Peyer's patch (tissue), 4 donors: ENCODE results near the gene B3GALT6. TPM values are rescaled to one million over a fixed set of nuclear protein-coding genes. Genes with fewer than 3 reads are reported as not detected.

ENCODE experiments used
- DNase-seq, 3 donors: peaks; one replicate each; pipeline ENCODE4 v3.0.0-alpha.2; 2017 to 2019
- H3K27ac ChIP-seq, 4 donors: fragments of 200-600 bp; sonication (generic); one replicate each; pipeline ENCODE4 v1.5.1; 2016 to 2019
- H3K27me3 ChIP-seq, 2 donors: fragments of 200-600 bp; sonication (generic); one replicate each; pipeline ENCODE4 v1.5.1; 2019
- H3K36me3 ChIP-seq, 3 donors: fragments of 200-600 bp; sonication (generic); one replicate each; pipeline ENCODE4 v1.5.1; 2016 to 2019
- H3K4me1 ChIP-seq, 4 donors: fragments of 200-600 bp; sonication (generic); one replicate each; pipeline ENCODE4 v1.5.1; 2016 to 2019
- H3K4me3 ChIP-seq, 4 donors: fragments of 200-600 bp; sonication (generic); 1 replicate in 3 of 4; 2 replicates in 1 of 4; pipeline ENCODE4 v1.5.1; 2016 to 2019; ENCODE audit warnings: mild to moderate bottlenecking in 1 of 4
- H3K9me3 ChIP-seq, 4 donors: fragments of 200-600 bp; sonication (generic); one replicate each; pipeline ENCODE4 v1.5.1; 2016 to 2019; ENCODE audit warnings: mild to moderate bottlenecking in 1 of 4
- POLR2A ChIP-seq, 2 donors: fragments of 450-650 bp; IDR thresholded peaks; one replicate each; pipeline ENCODE4 v1.5.1; 2017; ENCODE audit warnings: antibody characterized with exemption in 2 of 2, mild to moderate bottlenecking in 2 of 2, moderate library complexity in 2 of 2
- total RNA-seq, 4 donors: library from RNA; depleted of rRNA; stranded (reverse); fragments of >200 nt; gene quantifications; one replicate each; pipeline ENCODE4 v1.1.0, GENCODE V29; 2016
- TF ChIP-seq, protein P1 (sequence below), 6 experiments: fragments of 450-650 bp in 4 of 6; fragments of 200-600 bp in 2 of 6; sonication (generic) in 1 of 6; IDR thresholded peaks; one replicate each; pipeline ENCODE4 v1.5.1; 2017 to 2019; ENCODE audit warnings: antibody characterized with exemption in 6 of 6, mild to moderate bottlenecking in 3 of 6, moderate library complexity in 1 of 6

Gene B3GALT6
- total RNA-seq, 4 donors from 2014 or later, result 9.1 to 13.4 (median 10.6) TPM

DNA sequence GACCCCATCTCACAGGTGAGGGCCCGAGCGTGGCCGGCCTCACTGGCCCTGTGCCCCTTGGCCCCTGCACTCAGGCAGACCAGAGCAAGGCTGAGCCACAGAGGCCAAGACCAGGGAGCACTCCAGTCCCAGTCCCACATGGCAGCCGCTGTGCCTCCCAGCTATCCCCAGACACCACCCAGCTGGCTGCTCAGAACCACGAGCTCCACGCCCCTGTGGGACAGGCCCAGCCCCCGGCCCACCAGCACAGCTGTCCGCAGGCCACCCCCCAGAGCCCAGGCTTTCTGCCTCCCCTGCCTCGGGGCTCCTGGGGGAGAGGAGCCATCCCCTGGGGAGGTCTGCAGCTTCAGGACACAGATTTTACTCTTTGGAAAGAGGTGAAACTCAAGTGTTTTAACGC, 23.6 kb downstream of the B3GALT6 start:
- H3K9me3 ChIP-seq, result no peaks in the 10 kb centered on the region
- H3K4me1 ChIP-seq, result peaks cover 0 to 7% (median 3%) of the 10 kb centered on the region in 4 donors
- H3K27ac ChIP-seq, result no peak overlapping the region
- H3K36me3 ChIP-seq, result peaks cover 0 to 69% (median 0%) of the 10 kb centered on the region in 3 donors
- H3K27me3 ChIP-seq, result no peaks in the 10 kb centered on the region
- DNase-seq, result no peak
- TF ChIP-seq, protein P1, sequence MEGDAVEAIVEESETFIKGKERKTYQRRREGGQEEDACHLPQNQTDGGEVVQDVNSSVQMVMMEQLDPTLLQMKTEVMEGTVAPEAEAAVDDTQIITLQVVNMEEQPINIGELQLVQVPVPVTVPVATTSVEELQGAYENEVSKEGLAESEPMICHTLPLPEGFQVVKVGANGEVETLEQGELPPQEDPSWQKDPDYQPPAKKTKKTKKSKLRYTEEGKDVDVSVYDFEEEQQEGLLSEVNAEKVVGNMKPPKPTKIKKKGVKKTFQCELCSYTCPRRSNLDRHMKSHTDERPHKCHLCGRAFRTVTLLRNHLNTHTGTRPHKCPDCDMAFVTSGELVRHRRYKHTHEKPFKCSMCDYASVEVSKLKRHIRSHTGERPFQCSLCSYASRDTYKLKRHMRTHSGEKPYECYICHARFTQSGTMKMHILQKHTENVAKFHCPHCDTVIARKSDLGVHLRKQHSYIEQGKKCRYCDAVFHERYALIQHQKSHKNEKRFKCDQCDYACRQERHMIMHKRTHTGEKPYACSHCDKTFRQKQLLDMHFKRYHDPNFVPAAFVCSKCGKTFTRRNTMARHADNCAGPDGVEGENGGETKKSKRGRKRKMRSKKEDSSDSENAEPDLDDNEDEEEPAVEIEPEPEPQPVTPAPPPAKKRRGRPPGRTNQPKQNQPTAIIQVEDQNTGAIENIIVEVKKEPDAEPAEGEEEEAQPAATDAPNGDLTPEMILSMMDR (IDR thresholded peaks at IDR 0.05), result no peak
- no peak for TF ChIP-seq POLR2A (IDR thresholded peaks at IDR 0.05)
- H3K4me3 ChIP-seq, result no peak overlapping the region

DNA sequence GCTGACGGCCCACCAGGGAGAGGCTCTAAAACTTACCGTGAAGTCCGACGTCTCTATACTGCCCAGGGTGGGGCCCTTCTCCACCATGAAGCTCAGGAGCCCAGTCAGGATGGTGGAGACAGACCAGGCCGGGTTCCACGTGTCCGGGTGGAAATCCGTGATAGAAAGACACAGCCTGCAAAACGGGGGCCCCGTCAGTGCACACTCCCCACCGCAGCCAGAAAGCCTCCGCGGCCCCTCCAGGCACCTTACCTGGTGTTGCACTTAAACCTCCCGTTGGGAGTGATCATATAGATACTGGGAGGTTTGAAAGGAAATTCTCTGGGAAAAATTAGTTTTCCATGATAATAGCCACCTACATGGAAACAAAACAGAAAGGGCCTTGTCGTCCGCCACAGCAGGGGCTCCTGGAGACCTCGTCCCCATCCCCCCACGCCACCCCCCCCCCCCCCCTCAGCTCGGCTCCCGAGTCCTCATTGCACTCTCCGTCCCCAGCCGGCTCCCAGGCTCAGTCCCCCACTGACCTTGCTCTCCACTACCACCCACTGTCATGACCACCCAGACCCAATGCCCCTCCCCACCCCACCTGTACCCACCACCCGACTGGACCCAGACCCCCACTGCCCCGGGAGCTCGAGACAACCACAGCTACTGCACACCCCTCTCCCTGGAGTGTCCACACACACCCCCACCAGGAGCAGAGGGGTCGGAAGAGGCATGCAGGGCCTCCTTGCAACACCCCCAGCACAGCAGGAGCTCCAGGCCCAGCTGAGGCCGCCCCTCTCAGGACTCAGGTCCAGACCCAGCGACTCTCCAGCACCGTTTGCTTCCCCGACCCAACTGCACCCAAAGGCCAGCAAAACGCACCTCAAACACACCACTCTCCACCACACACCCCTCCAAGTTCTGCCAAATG, 25.2 kb downstream of the B3GALT6 start:
- no peaks in the 10 kb centered on the region for H3K27me3 ChIP-seq
- no peaks in the 10 kb centered on the region for H3K4me1 ChIP-seq
- no peak overlapping the region for H3K4me3 ChIP-seq
- H3K36me3 ChIP-seq, result peaks cover 0 to 78% (median 0%) of the 10 kb centered on the region in 3 donors
- no peaks in the 10 kb centered on the region for H3K9me3 ChIP-seq
- no peak overlapping the region for H3K27ac ChIP-seq
- TF ChIP-seq, protein P1 (IDR thresholded peaks at IDR 0.05), result no peak
- TF ChIP-seq POLR2A (IDR thresholded peaks at IDR 0.05), result no peak
- DNase-seq, result no peak

DNA sequence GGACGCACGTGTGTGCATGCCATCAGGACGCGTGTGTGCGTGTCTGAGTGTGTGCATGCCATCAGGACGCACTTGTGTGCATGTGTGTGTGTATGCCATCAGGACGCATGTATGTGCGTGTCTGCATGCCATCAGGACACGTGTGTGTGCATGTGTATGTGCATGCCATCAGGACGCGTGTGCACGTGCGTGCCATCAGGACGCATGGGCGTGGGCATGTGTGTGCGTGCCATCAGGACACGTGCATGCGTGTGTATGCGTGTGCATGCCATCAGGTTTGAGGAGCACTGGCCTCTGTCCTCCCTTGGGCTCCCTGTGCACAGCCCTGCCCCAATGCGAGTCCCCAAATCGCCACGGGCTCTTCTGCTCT, 27.1 kb downstream of the B3GALT6 start:
- Histone ChIP-seq H3K36me3 (peaks cover 0 to 82% (median 0%) of the 10 kb centered on the region in 3 donors), H3K27ac (no peak overlapping the region), H3K9me3 (no peaks in the 10 kb centered on the region), H3K4me1 (no peaks in the 10 kb centered on the region), H3K27me3 (no peaks in the 10 kb centered on the region), H3K4me3 (no peak overlapping the region)
- DNase-seq, result no peak
- TF ChIP-seq POLR2A (IDR thresholded peaks at IDR 0.05), result no peak
- TF ChIP-seq, protein P1 (IDR thresholded peaks at IDR 0.05), result no peak

DNA sequence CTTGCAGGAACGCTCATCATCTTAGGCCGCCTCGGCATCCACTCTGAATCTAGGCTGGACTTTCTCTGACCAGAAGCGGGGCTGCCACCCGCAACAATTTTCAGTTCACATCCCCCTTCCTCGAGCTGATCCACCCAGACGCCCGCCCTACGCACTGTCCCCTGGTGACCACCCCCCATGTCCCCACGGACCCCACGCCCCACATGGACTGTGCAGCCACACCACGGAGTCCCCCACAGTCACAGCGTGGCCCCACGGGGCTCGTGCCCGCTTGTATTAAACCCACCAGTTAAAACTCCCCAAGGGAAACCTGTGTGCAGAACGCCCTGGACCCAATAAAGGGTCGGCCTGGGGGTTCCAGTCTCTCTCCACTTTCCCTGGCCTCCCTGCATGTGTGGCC, 27.5 kb downstream of the B3GALT6 start:
- Histone ChIP-seq H3K4me3 (no peak overlapping the region), H3K27ac (no peak overlapping the region), H3K27me3 (no peaks in the 10 kb centered on the region), H3K36me3 (peaks cover 0 to 82% (median 0%) of the 10 kb centered on the region in 3 donors), H3K9me3 (no peaks in the 10 kb centered on the region), H3K4me1 (no peaks in the 10 kb centered on the region)
- TF ChIP-seq, protein P1 (IDR thresholded peaks at IDR 0.05), result no peak
- no peak for TF ChIP-seq POLR2A (IDR thresholded peaks at IDR 0.05)
- no peak for DNase-seq

DNA sequence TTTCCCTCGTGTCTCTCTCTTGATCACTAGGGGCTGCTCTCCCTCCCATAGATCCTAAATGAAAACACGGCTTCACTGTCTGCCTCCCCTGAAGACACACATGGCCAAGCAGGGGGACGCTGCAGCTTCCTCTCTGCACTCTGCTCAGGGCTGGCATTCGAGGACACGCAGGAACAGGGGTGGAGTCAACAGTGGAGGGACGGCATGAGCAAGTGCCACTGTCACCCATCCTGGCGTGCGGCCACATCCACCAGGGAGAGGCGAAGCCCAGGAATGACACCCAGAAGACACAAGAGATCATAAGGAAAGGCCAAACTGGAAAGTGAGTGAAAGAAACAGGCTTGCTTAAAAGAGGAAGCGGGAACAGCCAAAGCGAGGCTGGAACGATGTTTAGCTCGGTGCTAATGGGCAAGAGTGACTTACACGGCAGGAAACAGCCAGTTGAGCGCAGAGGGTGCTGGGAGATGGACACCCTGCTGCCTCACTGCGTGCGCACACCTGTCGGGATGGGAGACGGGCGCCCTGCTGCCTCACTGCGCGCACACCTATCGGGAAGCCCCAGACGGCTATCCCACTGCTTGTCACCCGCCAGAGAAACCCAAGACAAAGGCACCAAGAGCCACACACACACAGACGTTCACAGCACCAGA, 28.0 kb downstream of the B3GALT6 start:
- no peaks in the 10 kb centered on the region for H3K4me1 ChIP-seq
- DNase-seq, result no peak
- no peak overlapping the region for H3K27ac ChIP-seq
- no peak overlapping the region for H3K4me3 ChIP-seq
- H3K36me3 ChIP-seq, result peaks cover 0 to 82% (median 0%) of the 10 kb centered on the region in 3 donors
- no peaks in the 10 kb centered on the region for H3K9me3 ChIP-seq
- TF ChIP-seq, protein P1 (IDR thresholded peaks at IDR 0.05), result no peak
- TF ChIP-seq POLR2A (IDR thresholded peaks at IDR 0.05), result no peak
- H3K27me3 ChIP-seq, result no peaks in the 10 kb centered on the region
